Calu3 (cell line): Measurements from ENCODE around the gene FABP1. TPM values are rescaled to one million over a fixed set of nuclear protein-coding genes. Genes with fewer than 3 reads are reported as not detected.

Source experiments
- BruUV-seq: library from RNA; stranded (reverse); fragments of 400-500 nt; replicated peaks from 2 replicates; lab custom pipeline; 2021; lab: Mats Ljungman, UMichigan
- CTCF ChIA-PET: fragments of 300-600 bp; sonication (Branson Sonifier 250); formaldehyde crosslinking; loops from one replicate; lab custom pipeline; 2022; ENCODE audit warnings: antibody characterized with exemption; lab: Charles Lee
- DNase-seq: peaks from one replicate; pipeline ENCODE4 v3.0.0; 2022
- H3K27ac Mint-ChIP-seq: one replicate; pipeline ENCODE4 v1.8.0; 2022; ENCODE audit warnings: mixed read lengths; ENCODE audit not compliant: unreplicated experiment
- H3K27me3 Mint-ChIP-seq: one replicate; pipeline ENCODE4 v1.8.0; 2022; ENCODE audit warnings: mixed read lengths; ENCODE audit not compliant: unreplicated experiment
- H3K36me3 Mint-ChIP-seq: one replicate; pipeline ENCODE4 v1.8.0; 2022; ENCODE audit warnings: mild to moderate bottlenecking, moderate library complexity, mixed read lengths; ENCODE audit not compliant: insufficient read depth, unreplicated experiment
- H3K4me1 Mint-ChIP-seq: one replicate; pipeline ENCODE4 v1.8.0; 2022; ENCODE audit warnings: mild to moderate bottlenecking, low read depth, mixed read lengths; ENCODE audit not compliant: unreplicated experiment
- H3K4me3 Mint-ChIP-seq: one replicate; pipeline ENCODE4 v1.8.0; 2022; ENCODE audit warnings: mild to moderate bottlenecking, low read depth, moderate library complexity, mixed read lengths; ENCODE audit not compliant: unreplicated experiment
- H3K9me3 Mint-ChIP-seq: one replicate; pipeline ENCODE4 v1.8.0; 2022; ENCODE audit warnings: low read depth, mixed read lengths; ENCODE audit not compliant: unreplicated experiment
- intact Hi-C: fragments of 100-400 bp; cut with micrococcal nuclease; formaldehyde crosslinking; loops from one replicate; pipeline ENCODE4 v1.10.0; 2022; ENCODE audit not compliant: unreplicated experiment
- total RNA-seq: library from RNA; stranded (reverse); gene quantifications from 2 replicates; pipeline ENCODE4 v1.2.3, GENCODE V29; 2022
- TF ChIP-seq, protein P1 (sequence below): fragments of 200-600 bp; IDR thresholded peaks from one replicate; pipeline ENCODE4 v1.8.0; 2022; ENCODE audit warnings: antibody characterized with exemption; ENCODE audit not compliant: unreplicated experiment

FABP1 gene
- total RNA-seq, 1 experiment from 2014 or later, result not detected

DNA sequence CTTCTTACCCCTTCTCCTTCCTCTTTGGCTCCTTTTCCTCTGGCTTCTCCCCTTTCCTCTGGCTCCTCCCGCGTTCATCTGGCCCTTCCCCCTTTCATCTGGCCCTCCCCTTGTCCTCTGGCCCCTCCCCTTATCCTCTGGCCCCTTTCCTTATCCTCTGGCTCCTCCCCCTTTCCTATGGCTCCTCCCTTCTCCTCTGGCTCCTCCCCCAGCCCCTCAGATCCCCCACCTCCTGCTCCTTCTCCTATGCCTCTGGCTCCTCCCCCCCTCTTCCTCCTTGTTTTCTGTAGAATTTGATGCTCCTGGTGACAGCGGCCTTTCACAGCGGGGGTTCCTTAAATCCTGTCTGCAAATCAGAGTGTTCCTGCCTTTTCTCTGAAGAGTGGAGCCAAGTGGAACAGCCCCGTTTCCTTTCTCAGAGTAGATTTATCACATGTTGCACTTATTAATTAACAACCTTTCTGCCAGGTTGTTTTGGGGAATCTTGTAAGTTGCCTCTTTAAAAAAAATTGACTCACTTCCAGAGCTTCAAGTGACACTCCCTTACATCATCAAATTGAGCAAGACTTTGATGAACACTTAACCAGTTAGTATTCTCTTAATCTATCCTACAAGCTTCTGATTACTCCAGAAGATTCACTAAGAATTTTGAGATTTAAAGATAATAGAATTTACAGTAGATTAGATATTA is 27.9 kb downstream of the FABP1 start:
- Mint-ChIP-seq H3K36me3 (no peaks in the 10 kb centered on the region), H3K27ac (no peak overlapping the region), H3K4me1 (no peaks in the 10 kb centered on the region), H3K4me3 (no peak overlapping the region), H3K9me3 (no peaks in the 10 kb centered on the region), H3K27me3 (peaks cover 38% of the 10 kb centered on the region)
- intact Hi-C loops, result no loop called here
- CTCF ChIA-PET, result no interaction called here
- no TSS peak for BruUV-seq
- TF ChIP-seq, protein P1, sequence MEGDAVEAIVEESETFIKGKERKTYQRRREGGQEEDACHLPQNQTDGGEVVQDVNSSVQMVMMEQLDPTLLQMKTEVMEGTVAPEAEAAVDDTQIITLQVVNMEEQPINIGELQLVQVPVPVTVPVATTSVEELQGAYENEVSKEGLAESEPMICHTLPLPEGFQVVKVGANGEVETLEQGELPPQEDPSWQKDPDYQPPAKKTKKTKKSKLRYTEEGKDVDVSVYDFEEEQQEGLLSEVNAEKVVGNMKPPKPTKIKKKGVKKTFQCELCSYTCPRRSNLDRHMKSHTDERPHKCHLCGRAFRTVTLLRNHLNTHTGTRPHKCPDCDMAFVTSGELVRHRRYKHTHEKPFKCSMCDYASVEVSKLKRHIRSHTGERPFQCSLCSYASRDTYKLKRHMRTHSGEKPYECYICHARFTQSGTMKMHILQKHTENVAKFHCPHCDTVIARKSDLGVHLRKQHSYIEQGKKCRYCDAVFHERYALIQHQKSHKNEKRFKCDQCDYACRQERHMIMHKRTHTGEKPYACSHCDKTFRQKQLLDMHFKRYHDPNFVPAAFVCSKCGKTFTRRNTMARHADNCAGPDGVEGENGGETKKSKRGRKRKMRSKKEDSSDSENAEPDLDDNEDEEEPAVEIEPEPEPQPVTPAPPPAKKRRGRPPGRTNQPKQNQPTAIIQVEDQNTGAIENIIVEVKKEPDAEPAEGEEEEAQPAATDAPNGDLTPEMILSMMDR, result no peak
- no peak for DNase-seq

DNA sequence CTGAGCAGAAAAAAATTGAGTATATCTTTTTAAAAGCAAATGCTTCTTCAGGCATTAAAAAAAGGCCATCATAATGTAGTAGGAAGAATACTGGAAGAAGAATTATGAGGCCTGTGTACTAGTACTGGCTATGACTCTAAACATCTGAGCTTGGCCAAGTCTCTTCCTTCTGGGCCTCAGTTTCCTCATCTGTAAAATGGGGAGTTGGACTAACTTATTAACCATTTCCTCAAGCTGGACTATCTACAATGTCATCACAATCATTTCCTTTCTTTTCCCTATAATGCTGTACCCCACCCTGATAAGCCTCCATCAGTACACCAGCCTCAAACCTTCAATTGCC is 29.3 kb downstream of the FABP1 start:
- Mint-ChIP-seq H3K4me3 (no peak overlapping the region), H3K27ac (no peak overlapping the region), H3K4me1 (no peaks in the 10 kb centered on the region), H3K9me3 (no peaks in the 10 kb centered on the region), H3K36me3 (no peaks in the 10 kb centered on the region), H3K27me3 (peaks cover 35% of the 10 kb centered on the region)
- DNase-seq, result no peak
- intact Hi-C loops, result no loop called here
- CTCF ChIA-PET, result no interaction called here
- no TSS peak for BruUV-seq
- TF ChIP-seq, protein P1, result no peak

DNA sequence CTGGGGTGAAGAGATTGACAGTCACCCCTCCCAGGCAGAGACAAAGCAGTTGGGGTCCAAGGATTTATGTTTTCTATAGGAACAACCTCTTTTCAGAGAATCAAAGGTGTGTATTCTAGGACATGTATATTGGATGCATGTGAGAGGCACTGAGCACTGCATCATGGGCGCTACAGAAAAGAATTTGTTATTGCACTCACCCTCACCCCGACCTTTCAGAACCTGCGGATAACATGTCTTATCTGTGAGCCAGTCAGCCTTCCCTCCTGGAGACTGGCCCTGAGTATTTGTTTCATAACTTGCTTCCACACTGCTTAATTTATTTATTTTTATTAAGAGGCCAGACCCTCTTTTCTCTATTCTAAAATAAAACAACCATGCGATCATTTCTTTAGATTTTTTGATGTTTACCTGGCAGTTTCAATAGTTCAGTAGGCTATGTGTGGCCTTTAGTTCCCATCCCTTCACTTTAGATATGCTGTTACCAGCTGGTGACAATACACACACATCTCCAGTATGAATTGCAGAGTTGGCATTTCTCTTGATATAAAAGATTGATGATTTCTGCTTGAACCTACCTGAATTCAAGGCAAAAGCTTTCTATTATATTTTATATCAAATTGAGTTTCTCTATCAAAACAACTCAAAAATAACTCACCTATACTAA is 29.8 kb downstream of the FABP1 start:
- DNase-seq, result no peak
- CTCF ChIA-PET, result no interaction called here
- intact Hi-C loops, result no loop called here
- Mint-ChIP-seq H3K9me3 (no peaks in the 10 kb centered on the region), H3K4me3 (no peak overlapping the region), H3K4me1 (no peaks in the 10 kb centered on the region), H3K27ac (no peak overlapping the region), H3K27me3 (peaks cover 35% of the 10 kb centered on the region), H3K36me3 (no peaks in the 10 kb centered on the region)
- BruUV-seq, result no TSS peak
- TF ChIP-seq, protein P1, result no peak

DNA sequence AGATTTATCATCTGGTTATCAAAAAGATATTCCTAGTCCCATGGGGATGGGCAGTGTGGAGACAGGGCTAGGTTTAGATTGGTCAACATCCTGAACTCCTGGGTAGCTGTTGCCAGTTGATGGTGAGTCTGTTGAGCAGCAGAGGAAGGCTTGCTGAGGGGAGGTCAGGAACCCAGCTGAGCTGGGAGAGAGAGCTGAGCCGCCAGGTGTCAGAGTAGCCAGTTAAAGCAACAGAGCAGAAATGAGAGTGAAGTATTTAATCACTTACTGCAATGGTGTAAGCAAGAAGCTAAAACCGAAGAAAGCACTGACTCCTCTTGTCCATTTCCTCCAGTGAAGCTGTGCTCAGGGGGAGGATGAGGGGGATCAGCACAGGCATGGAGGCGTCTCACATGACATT is 30.7 kb downstream of the FABP1 start:
- CTCF ChIA-PET, result no interaction called here
- intact Hi-C loops, result no loop called here
- Mint-ChIP-seq H3K4me1 (no peaks in the 10 kb centered on the region), H3K36me3 (no peaks in the 10 kb centered on the region), H3K4me3 (no peak overlapping the region), H3K9me3 (no peaks in the 10 kb centered on the region), H3K27ac (no peak overlapping the region), H3K27me3 (peaks cover 28% of the 10 kb centered on the region)
- no peak for DNase-seq
- BruUV-seq, result no TSS peak
- TF ChIP-seq, protein P1, result no peak
